Vagina (tissue), 2 donors: ENCODE results near the gene DENND6A. TPM values are rescaled to one million over a fixed set of nuclear protein-coding genes. Genes with fewer than 3 reads are reported as not detected.

Experiments
- DNase-seq, 2 donors: peaks; one replicate each; pipeline ENCODE4 v3.0.0-alpha.2; 2017; ENCODE audit errors: extremely low spot score in 2 of 2
- H3K27ac ChIP-seq: fragments of 200-600 bp; sonication (generic); one replicate; pipeline ENCODE4 v1.5.1; 2019
- H3K27me3 ChIP-seq: fragments of 200-600 bp; sonication (generic); one replicate; pipeline ENCODE4 v1.5.1; 2019
- H3K36me3 ChIP-seq, 2 donors: fragments of 200-600 bp; sonication (generic); one replicate each; pipeline ENCODE4 v1.5.1; 2017 to 2019
- H3K4me1 ChIP-seq: fragments of 200-600 bp; sonication (generic); one replicate; pipeline ENCODE4 v1.5.1; 2019
- H3K4me3 ChIP-seq, 2 donors: fragments of 200-600 bp; sonication (generic); 1 replicate in 1 of 2; 2 replicates in 1 of 2; pipeline ENCODE4 v1.5.1; 2016 to 2019
- H3K9me3 ChIP-seq: fragments of 200-600 bp; sonication (generic); one replicate; pipeline ENCODE4 v1.5.1; 2019
- POLR2A ChIP-seq, 2 donors: fragments of 450-650 bp; IDR thresholded peaks; one replicate each; pipeline ENCODE4 v1.6.1; 2017; ENCODE audit warnings: antibody characterized with exemption in 2 of 2, mild to moderate bottlenecking in 2 of 2, moderate library complexity in 2 of 2
- POLR2AphosphoS5 ChIP-seq, 2 donors: sonication (generic); formaldehyde crosslinking; IDR thresholded peaks; one replicate each; pipeline ENCODE4 v1.9.0; 2017; ENCODE audit warnings: antibody characterized with exemption in 2 of 2, mild to moderate bottlenecking in 2 of 2, low read depth in 1 of 2; ENCODE audit not compliant: insufficient read depth in 1 of 2
- intact Hi-C: fragments of 100-400 bp; cut with DNase I; formaldehyde crosslinking; loops from one replicate; pipeline ENCODE4 v1.15.1; 2023
- total RNA-seq: library from RNA; depleted of rRNA; stranded (reverse); fragments of >200 nt; gene quantifications from one replicate; pipeline ENCODE4 v1.2.3, GENCODE V29; 2016
- TF ChIP-seq, protein P1 (sequence below), 3 experiments: fragments of 450-650 bp in 2 of 3; fragments of 200-600 bp in 1 of 3; sonication (generic) in 1 of 3; IDR thresholded peaks; one replicate each; pipeline ENCODE4 v1.5.1; 2017 to 2019; ENCODE audit warnings: antibody characterized with exemption in 3 of 3, mild to moderate bottlenecking in 2 of 3, moderate library complexity in 2 of 3

Gene DENND6A, protein sequence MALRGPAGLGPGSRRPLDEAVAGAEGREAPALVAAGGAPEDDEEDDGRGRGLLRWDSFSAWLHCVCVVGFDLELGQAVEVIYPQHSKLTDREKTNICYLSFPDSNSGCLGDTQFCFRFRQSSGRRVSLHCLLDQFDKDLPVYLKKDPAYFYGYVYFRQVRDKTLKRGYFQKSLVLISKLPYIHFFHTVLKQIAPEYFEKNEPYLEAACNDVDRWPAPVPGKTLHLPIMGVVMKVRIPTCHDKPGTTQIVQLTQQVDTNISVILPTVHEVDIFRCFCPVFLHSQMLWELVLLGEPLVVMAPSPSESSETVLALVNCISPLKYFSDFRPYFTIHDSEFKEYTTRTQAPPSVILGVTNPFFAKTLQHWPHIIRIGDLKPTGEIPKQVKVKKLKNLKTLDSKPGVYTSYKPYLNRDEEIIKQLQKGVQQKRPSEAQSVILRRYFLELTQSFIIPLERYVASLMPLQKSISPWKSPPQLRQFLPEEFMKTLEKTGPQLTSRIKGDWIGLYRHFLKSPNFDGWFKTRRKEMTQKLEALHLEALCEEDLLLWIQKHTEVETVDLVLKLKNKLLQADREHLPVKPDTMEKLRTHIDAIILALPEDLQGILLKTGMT
- 24.8 TPM for total RNA-seq

DNA sequence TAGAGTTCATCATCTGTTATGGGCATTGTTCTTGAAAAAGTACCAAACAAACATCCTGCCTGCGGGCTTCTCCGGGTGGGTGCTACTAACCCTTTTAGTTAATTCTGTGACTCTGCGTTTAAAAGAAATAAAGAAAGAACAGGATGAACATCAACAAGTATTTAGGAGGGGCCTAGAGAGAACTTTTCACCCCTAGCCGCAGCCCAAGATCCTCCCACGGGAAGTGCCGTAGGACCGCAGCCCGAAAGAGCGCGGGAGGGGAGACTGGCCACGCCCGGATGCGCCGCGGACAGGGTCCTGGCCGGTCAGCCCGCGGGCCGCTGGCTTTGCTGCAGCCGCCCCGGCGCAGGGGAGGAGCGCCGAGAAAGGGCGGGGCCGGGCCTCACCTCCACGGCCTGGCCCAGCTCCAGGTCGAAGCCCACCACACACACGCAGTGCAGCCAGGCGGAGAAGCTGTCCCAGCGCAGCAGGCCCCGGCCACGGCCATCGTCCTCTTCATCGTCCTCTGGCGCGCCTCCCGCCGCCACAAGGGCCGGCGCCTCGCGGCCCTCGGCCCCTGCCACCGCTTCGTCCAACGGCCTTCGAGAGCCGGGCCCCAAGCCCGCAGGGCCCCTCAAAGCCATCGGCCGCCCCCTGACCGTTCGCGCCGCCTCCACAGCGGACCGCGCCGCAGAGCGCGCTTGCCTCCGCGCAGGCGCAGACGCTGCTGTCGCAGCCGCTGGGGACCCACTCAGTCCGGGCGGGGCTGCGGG lies at the start of gene DENND6A:
DENND6A (minus strand) TSS at position 682 of the 752 bp plus-strand sequence; CDS start at position 623, 59 bp downstream.
- peak within 1 kb of the TSS; percentile 99 for H3K4me3 ChIP-seq
- H3K4me1 ChIP-seq, result peaks cover 42% of the 10 kb centered on the region
- no peaks in the 10 kb centered on the region for H3K36me3 ChIP-seq
- TF ChIP-seq POLR2AphosphoS5 (IDR thresholded peaks at IDR 0.05; ENCODE audit: insufficient read depth in 1 of 2, low read depth in 1 of 2) (peak; percentile 82 to 91), POLR2A (IDR thresholded peaks at IDR 0.05) (peak in 1 of 2 donors; percentile 99)
- TF ChIP-seq, protein P1, sequence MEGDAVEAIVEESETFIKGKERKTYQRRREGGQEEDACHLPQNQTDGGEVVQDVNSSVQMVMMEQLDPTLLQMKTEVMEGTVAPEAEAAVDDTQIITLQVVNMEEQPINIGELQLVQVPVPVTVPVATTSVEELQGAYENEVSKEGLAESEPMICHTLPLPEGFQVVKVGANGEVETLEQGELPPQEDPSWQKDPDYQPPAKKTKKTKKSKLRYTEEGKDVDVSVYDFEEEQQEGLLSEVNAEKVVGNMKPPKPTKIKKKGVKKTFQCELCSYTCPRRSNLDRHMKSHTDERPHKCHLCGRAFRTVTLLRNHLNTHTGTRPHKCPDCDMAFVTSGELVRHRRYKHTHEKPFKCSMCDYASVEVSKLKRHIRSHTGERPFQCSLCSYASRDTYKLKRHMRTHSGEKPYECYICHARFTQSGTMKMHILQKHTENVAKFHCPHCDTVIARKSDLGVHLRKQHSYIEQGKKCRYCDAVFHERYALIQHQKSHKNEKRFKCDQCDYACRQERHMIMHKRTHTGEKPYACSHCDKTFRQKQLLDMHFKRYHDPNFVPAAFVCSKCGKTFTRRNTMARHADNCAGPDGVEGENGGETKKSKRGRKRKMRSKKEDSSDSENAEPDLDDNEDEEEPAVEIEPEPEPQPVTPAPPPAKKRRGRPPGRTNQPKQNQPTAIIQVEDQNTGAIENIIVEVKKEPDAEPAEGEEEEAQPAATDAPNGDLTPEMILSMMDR (IDR thresholded peaks at IDR 0.05), result peak in 1 of 3 experiments; percentile 24
- H3K27me3 ChIP-seq, result no peaks in the 10 kb centered on the region
- H3K9me3 ChIP-seq, result no peaks in the 10 kb centered on the region
- peak in 1 of 2 donors; percentile 96 for DNase-seq
- H3K27ac ChIP-seq, result peak within 1 kb of the TSS; percentile 99
- intact Hi-C loops, result loop anchor here (1.0 kb wide), 1 partner anchor 64 kb away; the partner anchor contains the start of gene SLMAP

DNA sequence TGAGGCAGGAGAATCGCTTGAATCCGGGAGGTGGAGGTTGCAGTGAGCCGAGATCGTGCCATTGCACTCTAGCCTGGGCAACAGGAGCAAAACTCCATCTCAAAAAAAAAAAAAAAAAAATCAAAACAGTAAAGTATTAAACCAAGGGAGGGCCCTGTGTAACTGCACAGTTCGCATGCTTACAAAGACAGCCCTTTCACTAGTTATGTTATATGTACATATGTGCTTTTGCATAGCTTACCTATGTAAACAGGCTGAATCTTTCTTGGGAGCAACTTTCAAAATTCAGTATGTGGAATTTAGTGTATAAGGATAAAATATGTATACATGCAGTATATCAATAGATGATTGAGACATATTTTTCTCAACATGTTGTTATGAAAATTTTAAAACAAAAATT lies 47.1 kb upstream of the DENND6A start:
- intact Hi-C loops, result no loop called here
- no peak for DNase-seq

DNA sequence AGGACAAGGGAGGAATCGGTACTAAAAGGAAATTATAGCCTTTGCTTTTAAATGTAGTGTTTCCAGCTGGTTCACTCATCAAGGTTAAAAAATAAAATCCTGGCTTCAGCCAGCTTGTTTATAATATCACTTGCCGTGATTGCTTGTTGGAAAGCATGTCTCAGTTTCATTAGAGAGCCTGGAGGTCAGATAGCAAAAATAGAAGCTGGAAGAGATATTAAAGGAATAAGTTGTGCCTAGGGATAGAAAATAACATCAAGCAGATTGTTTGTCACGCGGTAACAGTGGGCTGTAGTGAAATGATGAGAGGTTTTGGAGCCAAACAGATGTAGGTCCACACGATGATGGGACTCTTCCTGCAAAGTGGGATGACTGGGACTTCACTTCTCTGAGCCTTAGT lies 45.5 kb upstream of the DENND6A start:
- intact Hi-C loops, result no loop called here
- TF ChIP-seq, protein P1 (IDR thresholded peaks at IDR 0.05), result no peak
- TF ChIP-seq POLR2A (IDR thresholded peaks at IDR 0.05), result no peak
- TF ChIP-seq POLR2AphosphoS5 (IDR thresholded peaks at IDR 0.05; ENCODE audit: insufficient read depth in 1 of 2, low read depth in 1 of 2), result no peak

More for the DNA sequence above, 47.1 kb upstream of the DENND6A start:
- TF ChIP-seq, protein P1 (IDR thresholded peaks at IDR 0.05), result no peak
- TF ChIP-seq POLR2A (IDR thresholded peaks at IDR 0.05) (no peak), POLR2AphosphoS5 (IDR thresholded peaks at IDR 0.05; ENCODE audit: insufficient read depth in 1 of 2, low read depth in 1 of 2) (no peak)
- H3K9me3 ChIP-seq, result no peaks in the 10 kb centered on the region
- no peaks in the 10 kb centered on the region for H3K27me3 ChIP-seq
- H3K27ac ChIP-seq, result no peak overlapping the region
- H3K4me3 ChIP-seq, result no peak overlapping the region
- H3K36me3 ChIP-seq, result no peaks in the 10 kb centered on the region
- no peaks in the 10 kb centered on the region for H3K4me1 ChIP-seq

DNA sequence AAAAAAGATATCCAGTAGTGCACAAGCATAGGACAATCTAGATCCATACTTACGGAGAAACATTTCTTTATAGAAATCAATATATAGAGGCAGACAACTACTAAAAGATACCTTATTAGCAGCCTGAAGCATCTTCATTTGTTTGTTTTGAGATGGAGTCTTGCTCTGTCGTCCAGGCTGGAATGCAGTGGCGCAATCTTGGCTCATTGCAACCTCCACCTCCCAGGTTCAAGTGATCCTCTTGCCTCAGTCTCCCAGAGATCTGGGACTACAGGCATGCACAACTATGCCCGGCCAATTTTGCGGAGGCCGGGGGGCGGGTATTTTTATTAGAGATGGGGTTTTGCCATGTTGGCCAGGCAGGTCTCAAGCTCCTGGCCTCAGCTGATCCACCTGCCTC lies 45.0 kb upstream of the DENND6A start:
- Histone ChIP-seq H3K4me3 (no peak overlapping the region), H3K36me3 (no peaks in the 10 kb centered on the region), H3K27me3 (no peaks in the 10 kb centered on the region), H3K4me1 (no peaks in the 10 kb centered on the region), H3K27ac (no peak overlapping the region), H3K9me3 (no peaks in the 10 kb centered on the region)
- TF ChIP-seq POLR2AphosphoS5 (IDR thresholded peaks at IDR 0.05; ENCODE audit: insufficient read depth in 1 of 2, low read depth in 1 of 2), result no peak
- no peak for TF ChIP-seq POLR2A (IDR thresholded peaks at IDR 0.05)
- TF ChIP-seq, protein P1 (IDR thresholded peaks at IDR 0.05), result no peak
- DNase-seq, result no peak
- intact Hi-C loops, result no loop called here

More for the DNA sequence above, 45.5 kb upstream of the DENND6A start:
- no peak for DNase-seq
- Histone ChIP-seq H3K27ac (no peak overlapping the region), H3K4me1 (no peaks in the 10 kb centered on the region), H3K4me3 (no peak overlapping the region), H3K36me3 (no peaks in the 10 kb centered on the region), H3K27me3 (no peaks in the 10 kb centered on the region), H3K9me3 (no peaks in the 10 kb centered on the region)
